ENCODE measurements around the gene VWA7.
A peak's percentile ranks its signal among the peaks of the same experiment; 100 is the strongest.

Gene VWA7

DNA sequence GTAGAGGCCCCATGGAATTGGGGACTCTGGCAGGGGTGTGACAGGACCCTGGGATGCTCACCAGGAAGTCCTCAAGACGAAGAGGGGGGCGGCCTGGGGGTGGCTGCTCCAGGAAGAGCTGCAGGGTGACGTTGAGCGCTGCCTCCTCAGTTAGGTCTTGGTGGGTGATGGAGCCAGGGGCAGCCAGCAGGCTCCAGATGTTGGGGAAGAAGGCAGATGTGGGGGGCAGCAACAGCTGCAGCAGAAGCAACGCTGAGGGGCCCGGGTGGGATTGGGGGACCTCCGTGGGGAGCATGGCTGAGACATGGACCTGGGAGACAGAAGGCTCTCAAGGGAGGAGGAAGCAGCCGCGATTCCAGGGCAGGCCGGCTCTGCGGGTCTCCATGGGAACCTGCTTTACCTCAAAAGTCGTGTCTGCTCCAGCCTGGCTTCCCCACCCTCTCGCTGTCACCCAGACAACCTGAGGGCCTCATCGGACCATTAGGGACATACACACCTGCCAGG, 591 bp downstream of the VWA7 start:
- no peak for DNase-seq

DNA sequence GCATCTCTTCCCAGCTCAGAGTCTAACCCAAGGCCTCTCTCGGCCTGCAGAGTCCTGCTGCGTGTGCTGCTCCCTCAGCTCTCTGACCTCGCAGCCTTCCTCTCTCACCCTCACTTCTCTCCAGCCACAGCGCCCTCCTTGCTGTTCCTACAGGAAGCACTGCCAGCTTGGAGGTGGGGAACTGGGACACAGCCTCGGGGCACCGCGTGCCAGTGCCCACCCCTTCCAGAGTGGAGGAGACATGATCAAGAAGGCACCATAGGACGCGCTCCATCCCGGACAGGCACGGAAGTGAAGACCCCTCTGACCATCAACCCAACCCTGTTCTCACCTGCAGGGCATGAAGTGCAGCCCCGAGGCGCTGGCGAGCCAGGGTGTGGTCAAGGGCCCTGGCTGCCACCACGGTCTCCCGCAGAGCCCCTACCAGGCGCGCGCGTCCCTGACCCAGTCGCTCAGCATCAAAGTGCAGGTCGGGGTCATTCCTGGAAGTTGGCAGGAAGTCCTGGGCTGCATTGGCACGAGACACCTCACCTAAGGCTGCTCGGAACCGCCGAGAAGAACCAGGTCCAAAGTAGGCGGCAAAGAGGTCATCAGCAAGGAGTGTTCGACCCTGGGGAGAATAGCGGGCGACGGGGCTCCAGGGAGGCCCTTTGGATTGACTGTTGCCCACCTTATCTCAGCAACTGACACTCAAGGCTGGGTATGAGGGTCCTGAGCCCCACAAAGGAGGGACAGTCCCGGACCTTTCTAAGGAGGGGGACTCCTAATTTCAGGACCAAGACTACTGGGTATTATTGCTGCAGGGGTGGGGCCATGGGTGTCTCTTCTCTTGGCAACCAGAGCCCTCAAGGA, 1.3 kb downstream of the VWA7 start:
- no peak for DNase-seq

DNA sequence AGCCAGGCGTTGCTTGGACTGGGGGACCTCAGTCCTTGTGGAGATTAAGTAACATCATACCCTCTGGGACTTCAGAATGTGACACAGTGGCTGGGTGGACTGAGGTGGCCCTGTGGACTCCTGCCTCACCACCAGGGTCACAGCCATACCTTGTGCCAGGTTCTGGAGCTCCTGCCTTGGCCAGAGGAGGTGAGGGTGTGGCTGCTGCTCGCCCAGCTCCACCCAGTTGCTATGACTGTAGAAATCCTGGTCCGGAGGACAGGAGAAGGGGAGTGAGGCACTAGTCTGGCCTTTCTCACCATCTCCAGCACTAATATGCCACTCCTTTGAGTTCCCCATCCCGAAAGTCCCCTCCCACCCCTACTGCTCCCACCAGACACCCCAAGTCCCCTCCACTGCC, 1.9 kb downstream of the VWA7 start:
- peak; percentile 26 for DNase-seq

DNA sequence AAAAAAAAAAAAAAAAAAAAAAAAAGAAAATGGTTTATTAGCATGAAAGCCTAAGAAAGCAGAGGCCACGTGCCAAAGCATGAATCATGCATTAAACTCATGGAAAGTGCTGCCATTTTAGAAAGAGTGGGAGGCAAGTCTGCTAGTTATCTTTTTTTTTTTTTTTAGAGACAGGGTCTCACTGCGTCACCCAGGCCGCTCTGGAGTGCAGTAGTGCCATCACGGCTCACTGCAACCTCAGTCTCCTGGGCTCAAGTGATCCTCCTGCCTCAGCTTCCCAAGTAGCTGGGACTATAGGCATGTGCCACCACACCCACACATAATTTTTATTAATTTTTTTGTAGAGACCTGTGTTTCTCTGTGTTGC, 5.2 kb downstream of the VWA7 start:
- no peak for DNase-seq

DNA sequence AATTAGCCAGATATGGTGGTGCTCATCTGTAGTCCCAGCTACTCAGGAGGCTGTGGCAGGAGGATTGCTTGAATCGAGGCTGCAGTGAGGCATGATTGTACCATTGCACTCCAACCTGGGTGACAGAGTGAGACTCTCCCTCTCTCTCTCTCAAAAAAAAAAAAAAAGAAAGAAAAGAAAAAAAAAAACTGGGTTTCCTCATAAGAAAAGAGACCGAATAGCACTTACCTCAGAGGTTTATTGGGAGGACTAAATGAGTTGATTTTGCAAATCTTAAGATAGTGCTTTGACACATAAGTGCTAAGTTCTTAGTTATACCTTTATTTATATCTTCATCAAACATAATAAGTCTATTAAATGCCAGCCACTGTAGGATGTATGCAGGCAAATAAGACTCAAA, 6.3 kb downstream of the VWA7 start:
- no peak for DNase-seq

DNA sequence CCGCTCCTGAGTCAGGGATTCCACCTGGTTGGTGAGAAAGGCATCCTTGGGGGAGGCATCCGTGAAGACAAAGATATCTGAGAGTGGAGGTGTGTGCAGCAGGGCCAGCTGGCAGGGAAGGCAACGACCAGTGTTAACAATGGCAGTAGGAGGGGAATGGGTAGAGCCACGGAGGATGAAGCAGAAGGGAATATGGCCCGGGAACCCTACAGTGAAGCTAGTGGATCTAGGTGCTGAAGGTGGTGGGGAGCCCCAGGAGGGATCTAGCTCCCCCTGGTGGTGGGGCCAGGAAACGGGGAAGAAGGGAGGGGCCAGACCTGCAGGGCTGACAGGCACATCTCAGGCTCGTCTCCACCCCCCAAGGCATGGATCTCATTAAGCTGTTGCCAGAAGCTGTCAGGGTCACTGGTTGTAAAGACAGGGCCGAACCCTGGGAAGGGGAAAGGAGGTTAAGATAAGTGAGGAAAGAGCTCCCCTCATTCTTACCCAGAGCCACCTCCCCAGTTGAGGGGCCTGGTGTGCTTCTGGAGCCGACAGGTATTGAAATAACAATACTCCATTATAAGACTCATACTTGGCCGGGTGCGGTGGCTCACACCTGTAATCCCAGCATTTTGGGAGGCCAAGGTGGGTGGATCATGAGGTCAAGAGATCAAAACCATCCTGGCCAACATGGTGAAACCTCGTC, 7.3 kb downstream of the VWA7 start:
- DNase-seq = peak; percentile 94

DNA sequence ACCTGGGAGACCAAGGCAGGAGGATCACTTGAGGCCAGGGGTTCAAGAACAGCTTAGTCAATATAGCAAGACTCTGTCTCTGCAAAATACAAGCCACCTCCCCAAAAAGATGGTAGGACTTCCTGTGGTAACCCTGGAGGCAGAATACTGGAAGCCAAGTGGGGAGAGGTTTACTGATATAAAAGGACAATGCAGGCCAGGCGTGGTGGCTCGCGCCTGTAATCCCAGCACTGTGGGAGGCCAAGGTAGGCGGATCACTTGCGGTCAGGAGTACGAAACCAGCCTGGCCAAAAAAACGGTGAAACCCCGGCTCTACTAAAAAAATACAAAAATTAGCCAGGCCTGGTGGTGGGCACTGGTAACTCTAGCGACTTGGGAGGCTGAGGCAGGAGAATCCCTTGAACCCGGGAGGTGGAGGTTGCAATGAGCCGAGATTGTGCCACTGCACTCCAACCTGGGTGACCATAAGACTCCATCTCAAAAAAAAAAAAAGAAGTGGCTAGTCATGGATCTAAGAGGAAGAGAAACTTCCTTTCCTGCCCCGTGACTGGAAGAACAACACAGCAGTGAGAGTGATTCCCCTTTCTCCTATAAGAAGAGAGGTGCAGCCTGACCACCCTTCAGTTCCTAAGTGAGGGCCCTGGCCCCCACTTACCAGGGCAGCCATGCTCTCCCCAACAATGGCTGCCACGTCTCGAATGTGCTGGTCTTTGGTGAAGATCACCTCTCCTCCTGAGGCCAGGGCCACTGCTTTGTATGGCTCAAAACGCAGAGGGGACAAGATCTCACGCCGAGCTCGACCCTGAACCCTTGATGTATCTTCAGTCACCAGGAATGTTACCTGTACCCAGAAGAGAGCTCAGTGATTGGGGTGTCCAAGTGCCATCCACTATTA, 8.5 kb downstream of the VWA7 start:
- DNase-seq = no peak

DNA sequence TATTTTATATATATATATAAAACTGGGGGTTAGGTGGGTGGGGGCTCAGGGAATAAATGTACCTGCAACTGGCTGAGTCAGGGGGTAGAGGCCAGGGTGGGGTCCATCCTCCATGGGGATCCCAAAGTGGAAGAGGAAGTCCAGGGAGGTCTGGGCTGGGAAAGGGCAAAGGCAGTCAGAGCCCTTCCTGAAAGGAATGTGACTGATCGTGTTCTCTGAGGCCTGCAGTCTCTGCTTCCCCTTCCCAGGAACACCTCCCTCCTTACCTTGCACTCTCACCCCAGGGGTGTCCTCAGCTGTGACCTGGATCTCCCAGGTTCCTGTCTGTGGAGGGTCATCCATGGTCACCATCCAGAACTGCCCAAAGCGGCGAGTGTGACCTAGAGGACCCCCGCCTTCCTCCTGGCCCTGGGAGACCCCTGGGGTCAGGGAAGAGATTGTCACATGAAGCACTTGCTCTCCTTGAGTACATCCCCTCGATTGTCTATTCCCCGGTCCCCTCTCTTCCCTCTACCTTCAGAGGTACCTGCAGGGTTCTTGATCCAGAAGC, 10.0 kb downstream of the VWA7 start:
- DNase-seq = no peak

DNA sequence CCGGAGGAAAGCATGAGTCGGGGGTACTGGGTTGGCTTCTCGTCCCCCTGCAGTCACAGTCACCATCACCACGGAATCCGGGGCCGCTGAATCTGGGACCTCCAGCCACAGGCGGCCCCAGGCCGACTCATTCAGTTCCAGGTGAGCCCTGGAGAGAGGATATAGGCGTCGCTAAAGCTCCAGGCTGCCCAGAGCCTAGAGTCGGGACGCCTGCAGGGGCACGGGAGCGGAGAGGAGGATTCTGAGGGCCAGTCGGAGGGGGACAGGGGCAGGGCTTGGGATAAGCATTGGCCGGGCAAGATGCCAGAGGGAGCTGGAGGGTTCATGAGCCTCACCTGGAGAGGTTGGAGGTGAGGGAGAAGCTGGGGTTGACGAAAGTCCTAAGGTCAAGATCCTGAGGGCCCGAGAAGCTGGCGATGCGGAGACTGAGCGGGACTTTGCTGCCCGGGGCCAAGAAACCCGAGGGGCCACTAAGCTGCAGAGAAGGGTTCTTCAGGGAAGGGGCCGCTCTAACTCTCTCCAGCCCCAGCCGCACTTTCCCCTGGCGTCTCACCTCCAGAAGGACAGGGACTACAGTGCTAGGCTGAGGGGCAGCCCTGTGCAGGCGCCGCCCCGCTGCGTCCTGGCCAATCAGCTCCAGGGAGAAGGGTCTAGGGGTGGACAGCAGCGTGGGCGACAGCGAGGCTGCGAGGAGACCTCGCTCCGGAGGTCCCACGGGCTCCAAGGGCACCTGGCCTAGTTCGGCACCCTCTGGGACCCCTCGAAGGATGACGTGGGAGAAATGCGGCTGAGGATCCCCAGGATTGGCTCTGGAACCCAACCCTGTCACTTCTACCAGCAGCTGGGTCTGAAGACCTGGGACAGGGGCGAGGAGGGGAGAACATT, 11.0 kb downstream of the VWA7 start:
- DNase-seq = peak; percentile 77

DNA sequence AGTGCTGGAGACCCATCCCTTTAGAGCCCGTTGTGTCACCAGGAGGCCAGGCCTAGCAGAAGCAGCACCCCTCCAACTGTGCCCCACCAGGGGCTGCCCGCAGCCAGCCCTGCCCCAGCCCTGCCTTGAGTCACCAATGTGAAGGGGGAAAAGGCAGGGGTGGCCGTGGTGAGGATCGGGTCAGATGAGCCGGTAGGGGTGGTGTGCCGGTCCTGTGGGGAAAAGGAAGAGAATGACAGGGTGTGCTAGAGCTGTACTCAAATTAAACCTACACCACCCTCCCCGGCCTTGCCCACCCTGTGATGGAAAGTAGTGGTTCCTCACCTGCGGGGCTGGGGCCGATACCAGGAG, 11.6 kb downstream of the VWA7 start:
- no peak for DNase-seq

DNA sequence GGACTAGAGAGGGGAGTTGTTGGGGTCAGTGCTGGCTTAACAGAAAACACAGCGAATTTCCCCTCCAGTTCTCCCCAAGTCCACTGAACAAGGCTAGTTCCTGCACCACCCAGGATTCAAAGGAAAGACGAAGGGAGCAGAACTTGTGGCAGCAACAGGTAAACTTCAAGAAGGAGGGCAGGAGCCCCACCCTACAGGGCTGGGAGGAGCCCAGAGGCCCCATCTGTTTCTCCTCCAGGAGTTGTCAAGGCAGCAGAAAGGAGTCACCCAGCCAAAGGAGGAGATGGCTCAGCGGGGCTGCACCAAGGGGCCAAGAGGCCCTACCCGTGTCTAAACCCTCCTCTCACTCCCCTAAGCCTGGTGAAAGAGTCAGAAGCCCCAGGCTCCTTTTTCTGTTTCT, 12.9 kb downstream of the VWA7 start:
- DNase-seq = peak; percentile 25

DNA sequence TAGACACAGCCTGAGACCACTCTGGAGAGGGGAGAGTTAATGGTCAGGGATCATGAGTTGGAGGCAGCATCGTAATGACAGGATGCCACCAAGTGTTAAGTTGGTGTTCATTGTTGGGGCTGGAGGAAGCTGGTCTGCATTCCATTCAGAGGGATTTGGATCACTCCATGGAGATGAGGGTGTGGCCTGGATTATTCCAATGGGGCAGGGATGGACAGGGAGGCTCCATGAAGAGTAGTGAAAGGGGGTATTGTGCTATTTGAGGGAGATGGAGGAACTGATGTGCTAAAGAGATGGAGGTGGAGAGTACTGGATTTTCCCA, 13.5 kb downstream of the VWA7 start:
- DNase-seq = peak; percentile 70

DNA sequence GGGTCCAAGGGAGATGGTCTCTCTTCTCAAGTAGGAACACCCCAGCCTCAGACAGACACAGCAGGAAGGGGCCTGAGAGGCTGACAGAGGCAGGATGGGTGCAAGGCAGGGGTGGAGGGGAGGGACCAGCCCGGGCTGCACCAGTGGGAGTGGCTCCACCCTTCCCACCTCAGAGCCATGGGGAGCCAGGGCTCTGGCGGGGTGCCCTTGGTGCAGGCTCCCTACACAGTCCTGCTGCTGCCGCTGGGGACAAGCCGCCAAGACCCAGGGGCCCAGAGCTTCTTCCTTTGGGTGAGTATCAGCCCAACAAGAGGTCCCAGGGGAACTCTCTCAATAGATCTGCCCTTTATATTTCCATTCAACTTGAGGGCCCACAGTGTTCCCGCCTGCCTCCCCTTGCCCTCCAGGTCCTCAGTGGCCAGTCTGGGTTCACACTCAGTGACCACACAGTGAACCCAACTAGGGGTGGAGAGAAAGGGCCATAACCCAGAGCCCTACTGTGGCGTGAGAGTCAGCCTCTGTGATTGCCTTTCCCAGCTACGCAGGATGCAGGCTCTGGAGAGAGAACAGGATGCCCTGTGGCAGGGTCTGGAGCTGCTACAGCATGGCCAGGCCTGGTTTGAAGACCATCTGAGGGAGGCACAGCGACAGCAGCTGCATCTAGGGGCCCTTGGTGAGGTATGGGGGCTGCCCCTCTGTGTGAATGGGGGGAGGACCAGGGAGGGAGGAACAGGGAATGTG, 14.1 kb downstream of the VWA7 start:
- no peak for DNase-seq

DNA sequence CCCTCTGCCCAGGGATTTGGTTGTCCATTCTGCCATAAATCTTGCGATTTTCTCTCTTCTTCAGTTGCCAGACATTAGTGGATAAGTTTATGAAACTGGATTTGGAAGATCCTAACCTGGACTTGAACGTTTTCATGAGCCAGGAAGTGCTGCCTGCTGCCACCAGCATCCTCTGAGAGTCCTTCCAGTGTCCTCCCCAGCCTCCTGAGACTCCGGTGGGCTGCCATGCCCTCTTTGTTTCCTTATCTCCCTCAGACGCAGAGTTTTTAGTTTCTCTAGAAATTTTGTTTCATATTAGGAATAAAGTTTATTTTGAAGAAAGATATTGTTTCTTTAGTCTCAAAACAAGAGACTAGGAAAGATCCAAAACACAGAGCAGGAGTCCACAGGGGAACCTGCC, 14.8 kb downstream of the VWA7 start, which contains the start of gene SAPCD1:
SAPCD1 (plus strand) TSS at position 301 of the 400 bp plus-strand sequence. CDS start 399 bp downstream, outside the sequence.
- DNase-seq = no peak

DNA sequence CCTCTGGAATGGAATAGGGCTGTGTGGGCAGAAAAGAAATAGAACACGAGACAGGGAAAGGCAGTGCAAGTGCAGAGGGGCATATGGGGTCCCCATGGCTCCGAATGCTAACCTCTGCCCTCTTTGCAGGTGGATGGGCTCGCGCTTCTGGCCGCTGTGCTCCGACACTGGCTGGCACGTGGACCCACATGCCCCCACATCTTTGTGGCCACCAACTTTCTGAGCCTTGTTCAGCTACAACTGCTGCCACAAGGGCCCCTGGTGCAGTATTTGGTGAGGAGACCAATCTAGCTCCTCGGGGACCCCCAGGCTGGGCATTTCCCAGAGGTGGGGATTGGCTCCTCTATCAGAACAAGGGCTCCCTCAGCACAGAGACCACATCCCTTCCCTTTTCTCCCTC, 15.8 kb downstream of the VWA7 start:
- no peak for DNase-seq

DNA sequence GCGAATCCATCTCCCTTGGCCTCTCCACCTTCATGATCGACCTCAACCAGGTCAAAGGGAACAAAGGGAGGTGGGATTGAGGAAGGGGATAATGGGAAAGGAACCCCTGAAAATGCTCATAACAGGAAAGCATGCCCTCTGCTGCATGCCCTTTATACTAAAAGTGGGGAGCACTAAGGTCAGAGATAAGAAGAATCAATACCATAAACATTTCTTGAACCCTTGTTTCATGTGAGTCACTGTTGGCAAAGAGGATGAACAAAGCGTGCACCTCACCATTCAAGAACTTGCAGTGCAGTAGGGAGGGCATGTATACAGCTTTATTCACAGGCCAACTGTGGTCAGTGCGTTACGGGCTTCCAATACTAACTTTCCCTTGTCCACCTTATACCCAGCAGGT, 16.3 kb downstream of the VWA7 start:
- DNase-seq = no peak

DNA sequence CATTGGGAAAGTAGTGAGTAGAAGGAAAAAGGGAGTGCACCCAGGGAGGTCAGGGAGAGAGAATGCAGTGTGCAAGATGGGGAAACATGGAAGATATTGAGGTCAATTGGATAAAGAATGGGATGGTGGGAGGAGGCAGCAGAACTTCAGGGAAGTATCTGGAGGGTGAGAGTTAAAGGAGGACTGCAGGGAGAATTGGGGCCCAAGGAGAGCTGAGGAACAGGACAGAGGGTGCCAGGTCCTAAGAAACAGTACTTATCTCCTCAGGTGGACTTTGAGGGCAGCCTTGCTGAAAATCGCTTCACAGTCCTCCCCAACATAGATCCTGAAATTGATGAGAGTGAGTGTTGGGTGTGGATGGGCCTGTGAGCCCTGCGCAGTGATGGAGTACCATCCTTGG, 18.8 kb downstream of the VWA7 start:
- no peak for DNase-seq

DNA sequence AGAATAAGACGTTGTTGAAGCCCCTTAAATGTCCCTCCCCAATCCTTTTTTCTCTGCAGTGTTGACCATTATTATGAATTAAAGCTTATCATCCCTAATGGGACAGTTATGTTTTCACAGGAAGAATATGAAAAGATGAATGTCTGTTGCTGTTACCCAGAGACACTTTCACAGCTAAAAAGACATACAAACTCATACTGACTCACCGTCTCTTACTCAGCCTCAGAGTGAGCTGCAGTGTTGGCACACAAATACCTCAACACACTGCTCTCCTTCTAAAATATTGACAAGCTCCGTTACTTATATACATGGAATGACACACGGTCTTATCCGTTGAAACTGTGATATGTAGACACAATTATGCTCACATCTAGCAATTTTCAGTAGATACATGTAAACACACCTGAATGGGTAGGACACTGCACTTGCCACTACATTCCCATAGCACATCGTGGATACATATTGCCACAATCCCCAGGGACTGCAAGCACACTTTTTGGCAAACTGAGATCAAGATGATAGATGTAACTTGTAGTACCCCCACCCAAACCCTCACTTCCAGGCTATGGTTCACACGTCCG, 24.3 kb downstream of the VWA7 start:
- DNase-seq = no peak

DNA sequence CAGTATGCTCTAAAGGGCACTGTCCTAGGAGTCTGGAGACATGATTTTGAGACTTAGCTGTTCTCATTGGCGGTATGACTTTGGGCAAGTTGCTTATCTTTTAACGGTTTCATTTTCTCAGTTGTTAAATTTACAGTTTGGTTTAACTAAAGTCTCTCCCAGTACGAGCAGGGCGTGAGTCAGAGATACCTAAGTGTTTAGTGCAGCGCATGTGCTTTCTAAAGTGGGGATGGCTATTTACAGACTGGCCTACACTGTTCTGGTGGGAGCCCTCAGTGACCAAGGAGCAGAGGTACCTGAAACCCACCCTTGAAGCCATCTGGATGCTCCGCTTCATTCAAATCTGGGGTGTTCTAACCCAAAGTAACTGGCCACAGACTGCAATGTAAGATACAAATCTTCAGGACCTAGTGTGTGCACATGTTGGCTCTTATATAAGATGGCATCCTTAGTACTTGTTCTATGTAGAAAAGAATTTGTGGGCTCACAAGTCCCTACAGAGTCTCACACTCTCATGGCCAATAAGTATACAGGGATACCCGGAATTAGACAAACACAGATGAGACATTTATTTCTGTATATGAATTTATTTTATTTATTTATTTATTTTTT, 26.6 kb downstream of the VWA7 start:
- no peak for DNase-seq

DNA sequence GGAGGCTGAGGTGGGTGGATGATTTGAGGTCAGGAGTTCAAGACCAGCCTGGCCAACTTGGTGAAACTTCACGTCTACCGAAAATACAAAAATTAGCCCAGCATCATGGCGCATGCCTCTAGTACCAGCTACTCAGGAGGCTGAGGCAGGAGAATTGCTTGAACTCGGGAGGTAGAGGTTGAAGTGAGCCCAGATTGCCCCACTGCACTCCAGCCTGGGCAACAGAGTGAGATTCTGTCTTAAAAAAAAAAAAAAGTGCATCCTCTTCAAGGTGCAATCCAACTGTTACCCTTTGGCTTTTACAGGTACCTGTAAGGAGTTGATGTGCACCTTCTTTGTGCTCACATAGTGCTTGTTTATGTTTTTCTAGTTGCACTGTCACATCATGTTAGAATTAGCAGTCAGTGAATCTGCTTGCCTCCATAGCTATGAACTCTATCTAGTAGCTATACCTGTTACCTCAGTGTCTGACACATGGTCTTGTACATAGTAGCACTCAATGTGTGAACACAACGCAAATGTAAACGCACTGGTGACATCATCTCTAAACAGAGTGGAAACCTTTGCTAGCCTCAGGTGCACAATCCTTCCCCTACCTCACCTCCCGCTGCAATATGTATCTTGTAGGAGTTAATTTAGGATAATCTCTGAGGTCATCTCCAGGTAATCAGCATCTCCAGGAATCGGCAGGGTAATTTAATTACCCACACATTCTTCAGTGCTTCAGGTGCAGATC, 27.7 kb downstream of the VWA7 start:
- peak; percentile 45 for DNase-seq

All from NCI-H82 (cell line).